SK-N-MC (cell line): ENCODE results near the gene OR4C5.
"Not testable (repeated sequence)": the region's sequence is repeated elsewhere in the genome, so short reads cannot be mapped to it uniquely, and the experiment has no call there.

Source experiments
- EZH2 ChIP-seq: fragments of 200-600 bp; sonication (generic); IDR thresholded peaks from one replicate; pipeline ENCODE4 v1.6.1; 2017; ENCODE audit warnings: antibody characterized with exemption
- POLR2AphosphoS5 ChIP-seq: IDR thresholded peaks from 2 replicates; pipeline ENCODE4 v1.6.1; 2012; ENCODE audit warnings: mild to moderate bottlenecking, low read depth, low read length, borderline replicate concordance

DNA sequence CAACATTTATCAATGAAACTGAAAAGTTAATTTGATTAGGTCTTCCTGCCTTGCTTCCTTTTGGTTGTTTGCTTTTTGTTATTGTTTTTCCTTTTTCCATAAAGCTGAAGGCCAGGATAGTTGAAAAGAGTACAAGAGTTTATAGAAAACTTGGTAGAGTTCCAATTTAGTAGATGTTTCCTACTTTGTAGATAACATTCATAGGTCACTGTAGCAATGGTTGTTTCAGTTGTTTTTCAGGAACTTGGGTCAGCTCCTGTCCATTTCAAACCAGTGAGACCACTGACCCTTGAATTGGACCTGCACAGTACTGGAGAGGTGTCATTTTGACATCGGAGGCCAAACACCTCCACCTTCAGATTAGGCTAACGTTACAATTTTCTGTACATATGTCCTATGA is 46.5 kb downstream of the OR4C5 start:
- not testable (repeated sequence) for TF ChIP-seq EZH2, POLR2AphosphoS5
